Measurements from ENCODE around the gene ODF4. TPM values are rescaled to one million over a fixed set of nuclear protein-coding genes. Genes with fewer than 3 reads are reported as not detected.

The ODF4 gene
- total RNA-seq, 4 donors from 2014 or later, result not detected

GRCh38 chr17:8300226-8300625 lies 39.4 kb upstream of the ODF4 start:
- H3K36me3 ChIP-seq, result no peaks in the 10 kb centered on the region
- H3K27me3 ChIP-seq, result no peaks in the 10 kb centered on the region
- no peaks in the 10 kb centered on the region for H3K4me1 ChIP-seq
- H3K27ac ChIP-seq, result no peak overlapping the region
- DNase-seq, result no peak
- H3K9me3 ChIP-seq, result no peaks in the 10 kb centered on the region
- TF ChIP-seq POLR2A (IDR thresholded peaks at IDR 0.05), result no peak
- TF ChIP-seq CTCF (IDR thresholded peaks at IDR 0.05), result no peak
- intact Hi-C loops (cut with DNase I; ENCODE audit: low total_unique reads), result loop anchor here (10.0 kb wide), 1 partner anchor 225 kb away; no protein-coding TSS in a partner anchor
- H3K4me3 ChIP-seq, result no peak overlapping the region

- peak; percentile 48 to 49 for DNase-seq
- Histone ChIP-seq H3K4me3 (no peak overlapping the region), H3K36me3 (no peaks in the 10 kb centered on the region), H3K27me3 (no peaks in the 10 kb centered on the region), H3K4me1 (no peaks in the 10 kb centered on the region), H3K9me3 (no peaks in the 10 kb centered on the region), H3K27ac (no peak overlapping the region)
- intact Hi-C loops (cut with DNase I; ENCODE audit: low total_unique reads), result loop anchor here (10.0 kb wide), 1 partner anchor 226 kb away; no protein-coding TSS in a partner anchor
- TF ChIP-seq POLR2A (IDR thresholded peaks at IDR 0.05) (no peak), CTCF (IDR thresholded peaks at IDR 0.05) (peak; percentile 74 to 90 (median 82))
These were observed 38.9 kb upstream of the ODF4 start for GRCh38 chr17:8300627-8301242.

- intact Hi-C loops (cut with DNase I; ENCODE audit: low total_unique reads), result no loop called here
- peak overlapping the region; percentile 59 to 64 for H3K27ac ChIP-seq
- no peak overlapping the region for H3K4me3 ChIP-seq
These were observed 29.0 kb upstream of the ODF4 start for GRCh38 chr17:8310601-8311123.

GRCh38 chr17:8311131-8311790 lies 28.4 kb upstream of the ODF4 start:
- Histone ChIP-seq H3K9me3 (no peaks in the 10 kb centered on the region), H3K4me3 (no peak overlapping the region), H3K36me3 (no peaks in the 10 kb centered on the region), H3K4me1 (no peaks in the 10 kb centered on the region), H3K27me3 (peaks cover 3 to 14% of the 10 kb centered on the region in 2 donors), H3K27ac (peak overlapping the region; percentile 59 to 64)
- no peak for TF ChIP-seq POLR2A (IDR thresholded peaks at IDR 0.05)
- TF ChIP-seq CTCF (IDR thresholded peaks at IDR 0.05), result no peak
- intact Hi-C loops (cut with DNase I; ENCODE audit: low total_unique reads), result no loop called here
- DNase-seq, result no peak

More at GRCh38 chr17:8310601-8311123, 29.0 kb upstream of the ODF4 start:
- no peaks in the 10 kb centered on the region for H3K36me3 ChIP-seq
- no peaks in the 10 kb centered on the region for H3K4me1 ChIP-seq
- no peaks in the 10 kb centered on the region for H3K9me3 ChIP-seq
- peaks cover 2 to 14% of the 10 kb centered on the region in 2 donors for H3K27me3 ChIP-seq
- TF ChIP-seq POLR2A (IDR thresholded peaks at IDR 0.05) (no peak), CTCF (IDR thresholded peaks at IDR 0.05) (no peak)
- DNase-seq, result no peak

- Histone ChIP-seq H3K36me3 (no peaks in the 10 kb centered on the region), H3K27ac (no peak overlapping the region), H3K4me3 (no peak overlapping the region), H3K9me3 (no peaks in the 10 kb centered on the region), H3K4me1 (no peaks in the 10 kb centered on the region), H3K27me3 (peaks cover 3 to 14% of the 10 kb centered on the region in 2 donors)
- intact Hi-C loops (cut with DNase I; ENCODE audit: low total_unique reads), result no loop called here
- TF ChIP-seq CTCF (IDR thresholded peaks at IDR 0.05), result no peak
- no peak for TF ChIP-seq POLR2A (IDR thresholded peaks at IDR 0.05)
- DNase-seq, result no peak
These were observed 27.4 kb upstream of the ODF4 start for GRCh38 chr17:8312251-8312650.

Data from uterus (tissue), 4 donors.